DMS153 (cell line): ENCODE data around the gene SOS1.
"Not testable (repeated sequence)": the region's sequence is repeated elsewhere in the genome, so short reads cannot be mapped to it uniquely, and the experiment has no call there.

Experiments used
- DNase-seq: peaks from one replicate; lab custom pipeline; 2025; lab: John Stamatoyannopoulos, UW

SOS1 gene

GRCh38 chr2:39120771-39121522, at the start of gene SOS1:
Gene SOS1 (minus strand): TSS chr2:39121051. CDS start chr2:39120422, 629 bp downstream.
- DNase-seq = peak; percentile 89

DNA sequence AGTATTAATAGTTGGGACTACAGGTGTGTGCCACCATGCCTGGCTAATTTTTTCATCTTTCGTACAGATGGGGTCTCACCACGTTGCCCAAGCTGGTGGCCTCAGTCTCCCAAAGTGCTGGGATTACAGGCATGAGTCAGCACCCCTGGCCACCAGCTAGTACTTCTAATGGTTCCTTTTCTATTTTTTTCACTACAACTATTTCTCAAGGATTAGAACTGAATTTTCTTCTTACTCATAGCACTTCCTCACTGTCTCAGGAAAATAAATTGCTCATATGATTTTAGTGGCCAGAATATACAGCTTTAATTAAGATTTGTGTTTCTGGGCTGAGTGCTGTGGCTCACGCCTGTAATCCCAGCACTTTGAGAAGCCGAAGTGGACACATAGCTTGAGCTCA, 43.2 kb upstream of the SOS1 start:
- DNase-seq = no peak

DNA sequence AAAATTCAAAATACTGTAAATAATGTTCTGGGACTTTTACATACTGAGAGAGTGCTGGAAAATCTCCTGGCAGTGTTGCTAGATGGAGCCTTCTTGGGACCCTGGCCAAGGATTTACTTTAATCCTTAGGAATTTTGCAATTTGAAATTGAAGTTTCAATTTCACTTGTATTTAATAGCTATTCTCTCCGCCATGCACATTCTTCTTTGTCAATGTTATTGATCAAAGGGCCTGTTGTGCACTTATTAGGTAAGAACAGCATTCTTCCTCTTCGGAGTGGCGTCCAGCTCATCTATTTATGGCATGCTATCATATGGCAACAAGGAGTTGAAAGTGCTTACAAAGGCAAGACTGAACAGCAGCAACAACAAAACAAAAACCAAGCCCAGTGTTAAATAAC, 40.1 kb upstream of the SOS1 start:
- no peak for DNase-seq

DNA sequence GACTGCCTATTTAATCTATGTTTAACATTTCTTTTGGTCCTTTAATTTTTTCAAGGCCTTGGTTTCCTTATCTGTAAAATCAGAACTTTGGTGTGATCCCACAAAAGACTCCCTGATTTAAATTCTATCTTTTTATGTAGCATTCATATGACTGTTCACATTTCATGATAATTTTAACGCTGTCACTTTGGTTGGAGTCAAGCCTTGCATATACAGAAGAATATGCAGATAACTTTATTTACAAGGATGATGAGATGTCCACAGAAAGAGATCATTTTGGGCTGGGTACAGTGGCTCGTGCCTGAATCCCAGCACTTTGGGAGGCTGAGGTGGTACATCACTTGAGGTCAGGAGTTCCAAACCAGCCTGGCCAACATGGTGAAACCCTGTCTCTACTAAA, 38.4 kb upstream of the SOS1 start:
- DNase-seq = no peak

DNA sequence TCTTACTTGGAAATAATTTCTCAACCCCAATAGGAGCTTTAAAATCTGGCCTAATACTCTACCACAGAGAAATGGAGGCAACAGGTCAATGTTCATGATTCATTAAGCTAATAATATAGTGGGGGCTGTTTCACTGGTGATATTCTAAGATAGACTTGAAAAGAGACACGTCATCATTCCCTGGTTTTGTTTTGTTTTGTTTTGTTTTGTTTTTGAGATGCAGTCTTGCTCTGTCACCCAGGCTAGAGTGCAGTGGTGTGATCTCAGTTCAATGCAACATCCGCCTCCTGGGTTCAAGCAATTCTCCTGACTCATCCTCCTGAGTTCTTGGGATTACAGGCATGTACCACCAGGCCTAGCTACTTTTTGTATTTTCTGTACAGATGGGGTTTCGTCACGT, 37.5 kb upstream of the SOS1 start:
- no peak for DNase-seq

- DNase-seq = no peak
Measured at GRCh38 chr2:39156846-39157245, 36.0 kb upstream of the SOS1 start.

DNA sequence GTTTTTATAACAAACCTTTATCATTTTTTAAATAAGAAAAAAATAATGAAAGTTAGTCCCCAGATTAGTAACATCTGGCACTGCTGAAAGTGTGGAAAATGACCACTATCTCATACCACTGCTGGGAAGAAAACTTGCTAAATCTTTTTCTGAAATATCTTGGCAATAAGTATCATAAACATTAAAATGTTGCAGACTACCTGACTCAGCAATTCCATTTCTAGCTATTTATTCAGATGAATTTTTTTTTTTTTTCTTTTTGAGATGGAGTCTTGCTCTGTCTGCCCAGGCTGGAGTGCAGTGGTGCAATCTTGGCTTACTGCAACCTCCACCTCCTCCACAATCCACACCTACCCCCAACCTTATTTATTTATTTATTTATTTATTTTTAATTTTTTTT, 35.3 kb upstream of the SOS1 start:
- no peak for DNase-seq

DNA sequence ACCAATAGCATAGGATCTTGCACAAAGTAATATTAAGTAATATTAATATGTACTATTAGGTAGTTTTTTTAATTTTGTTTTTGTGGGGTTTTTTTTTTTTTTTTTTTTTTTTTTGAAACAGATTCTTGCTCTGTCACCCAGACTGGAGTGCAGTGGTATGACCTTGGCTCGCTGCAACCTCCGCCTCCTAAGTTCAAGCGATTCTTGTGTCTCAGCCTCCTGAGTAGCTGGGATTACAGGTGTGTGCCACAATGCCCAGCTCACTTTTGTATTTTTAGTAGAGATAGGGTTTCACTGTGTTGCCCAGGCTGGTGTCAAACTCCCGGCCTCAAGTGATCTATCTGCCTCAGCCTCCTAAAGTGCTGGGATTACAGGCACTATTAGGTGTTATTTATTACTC, 34.7 kb upstream of the SOS1 start:
- not testable (repeated sequence) for DNase-seq

DNA sequence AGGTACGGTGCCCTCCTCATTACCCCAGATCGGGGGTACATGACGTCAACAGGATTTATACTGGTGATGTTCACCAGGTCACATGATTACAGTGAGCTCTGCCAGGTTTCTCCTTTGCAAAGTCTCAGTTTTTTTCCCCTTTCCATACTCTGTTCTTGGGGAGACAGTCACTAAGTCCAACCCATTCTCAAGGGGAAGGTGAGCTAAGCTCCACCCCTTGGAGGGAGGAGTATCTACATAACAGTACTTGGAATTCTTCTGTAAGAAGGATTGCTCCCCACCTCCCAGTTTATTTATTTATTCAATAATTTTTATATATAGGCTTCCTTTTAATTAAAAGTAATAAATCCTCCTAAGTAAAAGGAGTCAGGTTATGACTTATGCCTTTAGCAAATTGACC, 34.1 kb upstream of the SOS1 start:
- no peak for DNase-seq

DNA sequence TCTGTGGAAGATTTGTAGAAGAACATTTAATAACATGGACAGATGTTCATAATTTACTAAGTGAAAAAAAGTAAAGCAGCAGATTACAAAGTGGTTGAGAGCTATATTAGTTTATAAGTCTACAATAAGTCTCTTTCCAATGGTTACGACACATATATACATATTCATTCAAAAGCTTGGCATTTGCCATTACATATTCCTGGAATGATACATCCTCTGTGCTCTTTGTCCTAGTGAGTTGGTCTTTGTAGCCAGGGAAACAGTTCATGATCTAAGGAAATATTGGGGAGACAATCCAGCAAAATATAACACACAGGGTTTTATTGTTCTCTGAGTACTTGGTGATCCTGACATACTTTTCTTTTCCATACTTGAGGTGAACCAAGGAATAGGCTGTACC, 32.5 kb upstream of the SOS1 start:
- DNase-seq = no peak

GRCh38 chr2:39152504-39152903, 31.7 kb upstream of the SOS1 start:
- DNase-seq = no peak

- DNase-seq = no peak
Measured at GRCh38 chr2:39150890-39151497, 30.1 kb upstream of the SOS1 start.

DNA sequence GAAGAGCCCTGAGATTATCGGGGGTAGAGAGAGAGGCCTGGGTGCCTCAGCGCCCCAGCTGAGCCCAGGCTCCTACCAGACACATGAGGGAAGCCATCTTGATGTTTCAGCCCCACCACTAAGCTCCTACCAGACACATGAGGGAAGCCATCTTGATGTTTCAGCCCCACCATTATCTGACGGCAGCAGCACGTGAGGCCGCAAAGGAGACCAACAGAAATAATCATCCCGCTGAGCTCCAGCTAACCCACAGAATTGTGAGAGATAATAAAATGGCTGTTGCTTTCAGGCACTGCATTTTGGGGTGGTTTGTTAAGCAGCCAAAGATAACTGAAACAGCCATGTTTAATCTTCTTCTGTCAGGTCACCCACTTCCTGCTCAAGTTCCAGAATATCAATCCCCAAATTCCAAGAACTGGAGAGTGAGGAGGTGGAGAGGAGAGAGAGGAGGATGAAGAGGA, 29.3 kb upstream of the SOS1 start:
- DNase-seq = no peak

GRCh38 chr2:39146630-39147029, 25.8 kb upstream of the SOS1 start:
- no peak for DNase-seq

DNA sequence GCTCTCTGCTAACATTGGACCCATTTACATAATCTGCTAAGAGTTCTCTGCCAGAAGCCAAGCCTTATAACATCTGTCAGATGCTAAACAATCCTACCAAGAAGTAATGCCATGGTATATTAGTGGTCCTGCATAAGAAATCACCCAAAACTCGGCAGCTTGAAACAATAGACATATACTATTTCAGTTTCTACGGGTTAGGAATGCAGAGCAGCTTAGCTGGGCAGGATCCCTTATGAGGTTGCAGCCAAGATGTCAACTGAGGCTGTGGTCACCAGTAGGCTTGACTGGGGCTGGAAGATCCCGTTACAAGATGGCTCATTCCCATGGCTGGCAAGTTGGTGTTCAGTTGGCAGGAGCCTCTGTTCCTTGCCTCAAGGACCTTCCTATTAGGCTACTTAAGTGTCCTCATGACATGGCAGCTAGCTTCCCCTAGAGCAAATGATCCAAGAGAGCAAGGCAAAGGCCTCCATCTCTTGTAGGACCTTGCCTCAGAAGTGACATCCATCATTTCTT, 25.1 kb upstream of the SOS1 start:
- no peak for DNase-seq

DNA sequence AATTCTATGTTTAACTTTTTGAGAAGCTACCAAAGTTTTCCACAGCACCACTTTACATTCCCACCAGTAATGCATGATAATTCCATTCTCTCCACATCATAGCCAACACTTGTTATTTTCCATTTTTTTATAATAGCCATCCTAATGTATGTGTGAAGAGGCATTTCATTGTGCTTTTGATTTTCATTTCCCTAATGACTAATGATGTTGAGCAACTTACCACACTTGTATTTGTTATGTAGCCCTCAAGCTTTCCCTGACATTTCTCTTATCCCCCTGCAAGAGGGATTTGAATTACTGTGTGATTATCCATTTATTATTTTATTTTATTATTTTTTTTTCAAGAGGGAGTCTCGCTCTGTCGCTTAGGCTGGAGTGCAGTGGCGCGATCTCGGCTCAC, 23.6 kb upstream of the SOS1 start:
- no peak for DNase-seq

- DNase-seq = no peak
Measured at GRCh38 chr2:39142904-39143605, 22.2 kb upstream of the SOS1 start.

GRCh38 chr2:39141334-39142271, 20.8 kb upstream of the SOS1 start:
- DNase-seq = no peak

GRCh38 chr2:39140948-39141333, 20.1 kb upstream of the SOS1 start:
- not testable (repeated sequence) for DNase-seq

GRCh38 chr2:39140322-39140847, 19.5 kb upstream of the SOS1 start:
- no peak for DNase-seq

DNA sequence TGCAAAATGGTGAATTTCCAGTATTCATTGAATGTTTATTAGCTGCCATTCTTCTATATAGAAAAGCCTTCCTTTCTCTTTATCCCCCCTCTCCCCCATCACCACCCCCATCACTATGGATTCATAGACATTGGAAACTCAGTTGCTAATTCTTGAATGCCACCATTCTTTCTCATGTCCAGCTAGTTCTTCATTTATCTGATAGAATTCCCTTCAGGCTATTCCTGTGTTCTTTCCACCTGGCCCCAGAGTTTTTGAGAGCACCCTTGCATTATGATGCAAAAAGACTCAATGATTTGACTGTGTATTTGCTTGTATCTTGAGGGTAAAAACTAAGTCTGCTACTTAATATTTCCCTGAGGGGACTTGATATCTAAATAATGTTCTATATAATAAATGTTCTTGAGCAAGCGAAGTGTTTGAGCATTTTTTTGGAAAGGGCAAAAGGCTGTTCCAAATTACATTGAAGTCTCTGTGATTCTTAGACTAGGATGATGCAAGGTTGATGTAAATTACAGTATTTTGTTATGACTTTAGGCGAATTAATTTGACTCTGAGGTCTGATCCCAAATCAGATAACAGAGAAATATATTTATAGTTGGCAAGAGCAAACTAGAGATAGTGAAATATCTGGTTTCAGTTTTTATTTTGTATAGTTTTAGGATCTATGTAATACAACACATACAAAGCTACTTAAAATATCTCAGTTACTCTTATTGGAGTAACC, 18.8 kb upstream of the SOS1 start:
- DNase-seq = no peak
